ENCODE results near the gene NOTCH4.

The NOTCH4 gene

GRCh38 chr6:32239462-32239861, 15.6 kb upstream of the NOTCH4 start (continued):
- TF ChIP-seq, protein P1, sequence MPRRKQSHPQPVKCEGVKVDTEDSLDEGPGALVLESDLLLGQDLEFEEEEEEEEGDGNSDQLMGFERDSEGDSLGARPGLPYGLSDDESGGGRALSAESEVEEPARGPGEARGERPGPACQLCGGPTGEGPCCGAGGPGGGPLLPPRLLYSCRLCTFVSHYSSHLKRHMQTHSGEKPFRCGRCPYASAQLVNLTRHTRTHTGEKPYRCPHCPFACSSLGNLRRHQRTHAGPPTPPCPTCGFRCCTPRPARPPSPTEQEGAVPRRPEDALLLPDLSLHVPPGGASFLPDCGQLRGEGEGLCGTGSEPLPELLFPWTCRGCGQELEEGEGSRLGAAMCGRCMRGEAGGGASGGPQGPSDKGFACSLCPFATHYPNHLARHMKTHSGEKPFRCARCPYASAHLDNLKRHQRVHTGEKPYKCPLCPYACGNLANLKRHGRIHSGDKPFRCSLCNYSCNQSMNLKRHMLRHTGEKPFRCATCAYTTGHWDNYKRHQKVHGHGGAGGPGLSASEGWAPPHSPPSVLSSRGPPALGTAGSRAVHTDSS (tag by site-specific recombination; IDR thresholded peaks at IDR 0.05), result no peak
- TF ChIP-seq GLIS1 (tag by site-specific recombination; IDR thresholded peaks at IDR 0.05), result no peak
- TF ChIP-seq ZNF585B (tag by site-specific recombination; IDR thresholded peaks at IDR 0.05), result no peak
- TF ChIP-seq ZBTB8A (tag by site-specific recombination; IDR thresholded peaks at IDR 0.05), result no peak
- no peak for TF ChIP-seq ZNF114 (tag by site-specific recombination; IDR thresholded peaks at IDR 0.05)
- no peak for TF ChIP-seq ZNF768 (tag by site-specific recombination; IDR thresholded peaks at IDR 0.05)
- TF ChIP-seq ZNF140 (tag by site-specific recombination; IDR thresholded peaks at IDR 0.05), result no peak
- no peak for TF ChIP-seq ZNF169 (tag by site-specific recombination; IDR thresholded peaks at IDR 0.05)

- H3K36me3 ChIP-seq (ENCODE audit: control insufficient read depth in 2 of 2, insufficient read depth in 1 of 2, low read length in 2 of 2), result no peaks in the 10 kb centered on the region
- no peaks in the 10 kb centered on the region for H3K4me1 ChIP-seq (ENCODE audit: control insufficient read depth, insufficient read depth, low read length)
- H3K4me3 ChIP-seq (ENCODE audit: low read depth, low read length), result no peak overlapping the region
- TF ChIP-seq ZNF404 (tag by site-specific recombination; IDR thresholded peaks at IDR 0.05) (no peak), ZNF426 (tag by site-specific recombination; IDR thresholded peaks at IDR 0.05) (no peak), ZNF132 (tag by site-specific recombination; IDR thresholded peaks at IDR 0.05; ENCODE audit: borderline replicate concordance) (no peak), ZNF544 (tag by site-specific recombination; IDR thresholded peaks at IDR 0.05) (no peak), ZFHX2 (tag by site-specific recombination; conservative IDR thresholded peaks at IDR 0.05) (no peak), SCRT2 (tag by site-specific recombination; IDR thresholded peaks at IDR 0.05) (no peak), ZBTB21 (tag by site-specific recombination; IDR thresholded peaks at IDR 0.05) (no peak)
- no peaks in the 10 kb centered on the region for H3K9me3 ChIP-seq (ENCODE audit: control insufficient read depth, insufficient read depth, low read depth, low read length)
- CTCF ChIA-PET, result interaction anchor here (0.5 kb wide), 1 partner anchor 30 kb away, joined by 3 read pairs; no protein-coding TSS in a partner anchor
- POLR2A ChIA-PET, result no interaction called here
- no peak overlapping the region for H3K27ac ChIP-seq (ENCODE audit: extremely low read depth, low read depth, low read length)
These were observed 11.1 kb upstream of the NOTCH4 start for GRCh38 chr6:32234934-32235333.

- Histone ChIP-seq H3K9me3 (ENCODE audit: control insufficient read depth, insufficient read depth, low read depth, low read length) (no peaks in the 10 kb centered on the region), H3K4me3 (ENCODE audit: low read depth, low read length) (no peak overlapping the region), H3K36me3 (ENCODE audit: control insufficient read depth in 2 of 2, insufficient read depth in 1 of 2, low read length in 2 of 2) (no peaks in the 10 kb centered on the region), H3K27ac (ENCODE audit: extremely low read depth, low read depth, low read length) (no peak overlapping the region), H3K4me1 (ENCODE audit: control insufficient read depth, insufficient read depth, low read length) (no peaks in the 10 kb centered on the region)
- ChIA-PET CTCF (interaction anchor here (0.6 to 1.5 kb wide), 2 partner anchors 31 to 187 kb away, joined by 3 read pairs; no protein-coding TSS in a partner anchor), POLR2A (interaction anchor here (1.5 kb wide), 1 partner anchor 31 kb away, joined by 4 read pairs; no protein-coding TSS in a partner anchor)
- no peak for TF ChIP-seq ZNF707 (tag by site-specific recombination; IDR thresholded peaks at IDR 0.05)
- no peak for TF ChIP-seq KLF16 (tag by site-specific recombination; IDR thresholded peaks at IDR 0.05)
- TF ChIP-seq, protein P2, sequence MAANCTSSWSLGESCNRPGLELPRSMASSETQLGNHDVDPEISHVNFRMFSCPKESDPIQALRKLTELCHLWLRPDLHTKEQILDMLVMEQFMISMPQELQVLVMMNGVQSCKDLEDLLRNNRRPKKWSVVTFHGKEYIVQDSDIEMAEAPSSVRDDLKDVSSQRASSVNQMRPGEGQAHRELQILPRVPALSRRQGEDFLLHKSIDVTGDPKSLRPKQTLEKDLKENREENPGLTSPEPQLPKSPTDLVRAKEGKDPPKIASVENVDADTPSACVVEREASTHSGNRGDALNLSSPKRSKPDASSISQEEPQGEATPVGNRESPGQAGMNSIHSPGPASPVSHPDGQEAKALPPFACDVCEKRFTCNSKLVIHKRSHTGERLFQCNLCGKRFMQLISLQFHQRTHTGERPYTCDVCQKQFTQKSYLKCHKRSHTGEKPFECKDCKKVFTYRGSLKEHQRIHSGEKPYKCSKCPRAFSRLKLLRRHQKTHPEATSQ (tag by site-specific recombination; IDR thresholded peaks at IDR 0.05), result no peak
- TF ChIP-seq ZNF610 (tag by site-specific recombination; IDR thresholded peaks at IDR 0.05; ENCODE audit: borderline replicate concordance), result no peak
- TF ChIP-seq ZEB2 (tag by site-specific recombination; IDR thresholded peaks at IDR 0.05), result no peak
- no peak for TF ChIP-seq ZNF394 (tag by site-specific recombination; IDR thresholded peaks at IDR 0.05; ENCODE audit: borderline replicate concordance)
- no peak for TF ChIP-seq ZNF785 (tag by site-specific recombination; IDR thresholded peaks at IDR 0.05)
- TF ChIP-seq HOXC10 (CRISPR knock-in tag; IDR thresholded peaks at IDR 0.05), result no peak
- TF ChIP-seq ZNF561 (tag by site-specific recombination; IDR thresholded peaks at IDR 0.05; ENCODE audit: borderline replicate concordance), result no peak
- TF ChIP-seq ZNF302 (tag by site-specific recombination; IDR thresholded peaks at IDR 0.05; ENCODE audit: low read depth), result no peak
- TF ChIP-seq ZNF157 (tag by site-specific recombination; IDR thresholded peaks at IDR 0.05), result no peak
- TF ChIP-seq ZSCAN16 (tag by site-specific recombination; IDR thresholded peaks at IDR 0.05), result no peak
- TF ChIP-seq ZNF544 (tag by site-specific recombination; IDR thresholded peaks at IDR 0.05), result no peak
- no peak for TF ChIP-seq ZNF223 (tag by site-specific recombination; IDR thresholded peaks at IDR 0.05)
- TF ChIP-seq ZNF121 (tag by site-specific recombination; IDR thresholded peaks at IDR 0.05), result no peak
- TF ChIP-seq ZNF76 (tag by site-specific recombination; IDR thresholded peaks at IDR 0.05; ENCODE audit: borderline replicate concordance, low read depth), result no peak
These were observed 2.6 kb upstream of the NOTCH4 start for GRCh38 chr6:32226434-32226833.

Data from HEK293 (cell line).